GM23338 (cell line): ENCODE results near the gene GJB4. TPM values are rescaled to one million over a fixed set of nuclear protein-coding genes. Genes with fewer than 3 reads are reported as not detected.

ENCODE experiments used
- CREB1 ChIP-seq: fragments of 250-450 bp; sonication (Bioruptor Pico); IDR thresholded peaks from 2 replicates; pipeline ENCODE4 v1.5.0; 2020; ENCODE audit warnings: low read depth, mild to moderate bottlenecking, moderate library complexity
- EZH2 ChIP-seq: fragments of 200-600 bp; sonication (generic); IDR thresholded peaks from one replicate; pipeline ENCODE4 v1.8.0; 2017; ENCODE audit warnings: antibody characterized with exemption, mild to moderate bottlenecking, low read depth; ENCODE audit not compliant: unreplicated experiment
- EZH2phosphoT487 ChIP-seq: fragments of 200-600 bp; sonication (generic); IDR thresholded peaks from one replicate; pipeline ENCODE4 v1.8.1; 2018; ENCODE audit warnings: antibody characterized with exemption; ENCODE audit not compliant: unreplicated experiment
- JUNB ChIP-seq: IDR thresholded peaks from one replicate; pipeline ENCODE4 v1.6.1; 2016; ENCODE audit warnings: antibody characterized with exemption; ENCODE audit not compliant: unreplicated experiment
- NANOG ChIP-seq: IDR thresholded peaks from 2 replicates; pipeline ENCODE4 v1.6.1; 2016; ENCODE audit warnings: antibody characterized with exemption, borderline replicate concordance
- POLR2AphosphoS5 ChIP-seq: IDR thresholded peaks from 2 replicates; pipeline ENCODE4 v1.6.1; 2016; ENCODE audit warnings: antibody characterized with exemption, low read depth
- STAT1 ChIP-seq: IDR thresholded peaks from one replicate; pipeline ENCODE4 v1.6.1; 2016; ENCODE audit warnings: antibody characterized with exemption; ENCODE audit not compliant: unreplicated experiment
- ZNF331 ChIP-seq: fragments of 250-450 bp; sonication (Bioruptor Pico); IDR thresholded peaks from 2 replicates; pipeline ENCODE4 v1.5.0; 2020; ENCODE audit warnings: low read depth, mild to moderate bottlenecking, moderate library complexity
- polyA plus RNA-seq: library from polyadenylated mRNA; unstranded; fragments of >200 nt; fragmentation: Nextera tagmentation; extraction: Ambion mirVana; gene quantifications from 2 replicates; pipeline ENCODE4 v1.2.1, GENCODE V29; 2016
- total RNA-seq: library from RNA; depleted of rRNA; stranded (reverse); fragments of >200 nt; shearing (Covaris generic); gene quantifications from 2 replicates; pipeline ENCODE4 v1.2.3, GENCODE V29; 2014
- TF ChIP-seq, protein P1 (sequence below): fragments of 250-450 bp; sonication (Bioruptor Pico); IDR thresholded peaks from 2 replicates; pipeline ENCODE4 v1.5.0; 2020; ENCODE audit warnings: mild to moderate bottlenecking, moderate library complexity
- TF ChIP-seq, protein P2 (sequence below), 2 experiments: fragments of 200-600 bp in 1 of 2; sonication (generic) in 1 of 2; conservative IDR thresholded peaks; 2 replicates each; pipeline versions ENCODE4 v1.5.1 to v1.6.1; 2016 to 2017; ENCODE audit warnings: antibody characterized with exemption in 2 of 2, low read depth in 2 of 2, mild to moderate bottlenecking in 2 of 2, moderate library complexity in 1 of 2

The GJB4 gene
- total and polyA plus RNA-seq, 2 experiments from 2014 or later, result 0.07 TPM; not detected in 1

DNA sequence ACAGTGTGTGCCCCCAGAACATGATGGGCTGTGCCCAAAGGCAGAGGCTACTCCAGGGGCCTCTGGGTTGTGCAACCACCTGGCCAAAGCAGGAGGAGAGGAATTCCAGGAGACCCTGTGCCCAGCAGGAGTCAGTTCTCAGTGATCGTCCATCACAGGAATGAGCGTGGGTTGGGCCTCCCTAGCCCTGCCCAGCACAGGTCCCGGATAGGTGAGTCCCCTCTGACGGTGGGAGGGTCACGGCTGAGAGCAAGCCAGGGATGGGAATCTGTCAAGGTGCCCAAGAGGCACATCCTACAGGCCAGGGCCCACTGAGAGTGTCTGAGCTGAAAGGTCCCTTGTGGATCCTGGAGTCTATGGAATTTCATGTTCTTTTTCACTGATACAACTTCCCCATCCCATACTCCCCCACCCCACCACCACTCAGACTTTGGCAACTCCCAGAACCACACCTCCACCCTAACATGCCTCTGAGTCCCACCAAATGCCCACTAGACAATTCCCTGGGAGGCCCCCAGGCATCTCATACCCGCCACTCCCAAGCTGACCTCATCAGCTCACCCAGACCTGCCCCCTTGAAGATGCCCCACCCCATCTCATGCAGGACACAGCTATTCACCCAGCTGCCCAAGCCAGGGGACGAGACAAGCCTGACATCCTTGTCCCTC lies 3.1 kb downstream of the GJB4 start (continued):
- TF ChIP-seq, protein P1, sequence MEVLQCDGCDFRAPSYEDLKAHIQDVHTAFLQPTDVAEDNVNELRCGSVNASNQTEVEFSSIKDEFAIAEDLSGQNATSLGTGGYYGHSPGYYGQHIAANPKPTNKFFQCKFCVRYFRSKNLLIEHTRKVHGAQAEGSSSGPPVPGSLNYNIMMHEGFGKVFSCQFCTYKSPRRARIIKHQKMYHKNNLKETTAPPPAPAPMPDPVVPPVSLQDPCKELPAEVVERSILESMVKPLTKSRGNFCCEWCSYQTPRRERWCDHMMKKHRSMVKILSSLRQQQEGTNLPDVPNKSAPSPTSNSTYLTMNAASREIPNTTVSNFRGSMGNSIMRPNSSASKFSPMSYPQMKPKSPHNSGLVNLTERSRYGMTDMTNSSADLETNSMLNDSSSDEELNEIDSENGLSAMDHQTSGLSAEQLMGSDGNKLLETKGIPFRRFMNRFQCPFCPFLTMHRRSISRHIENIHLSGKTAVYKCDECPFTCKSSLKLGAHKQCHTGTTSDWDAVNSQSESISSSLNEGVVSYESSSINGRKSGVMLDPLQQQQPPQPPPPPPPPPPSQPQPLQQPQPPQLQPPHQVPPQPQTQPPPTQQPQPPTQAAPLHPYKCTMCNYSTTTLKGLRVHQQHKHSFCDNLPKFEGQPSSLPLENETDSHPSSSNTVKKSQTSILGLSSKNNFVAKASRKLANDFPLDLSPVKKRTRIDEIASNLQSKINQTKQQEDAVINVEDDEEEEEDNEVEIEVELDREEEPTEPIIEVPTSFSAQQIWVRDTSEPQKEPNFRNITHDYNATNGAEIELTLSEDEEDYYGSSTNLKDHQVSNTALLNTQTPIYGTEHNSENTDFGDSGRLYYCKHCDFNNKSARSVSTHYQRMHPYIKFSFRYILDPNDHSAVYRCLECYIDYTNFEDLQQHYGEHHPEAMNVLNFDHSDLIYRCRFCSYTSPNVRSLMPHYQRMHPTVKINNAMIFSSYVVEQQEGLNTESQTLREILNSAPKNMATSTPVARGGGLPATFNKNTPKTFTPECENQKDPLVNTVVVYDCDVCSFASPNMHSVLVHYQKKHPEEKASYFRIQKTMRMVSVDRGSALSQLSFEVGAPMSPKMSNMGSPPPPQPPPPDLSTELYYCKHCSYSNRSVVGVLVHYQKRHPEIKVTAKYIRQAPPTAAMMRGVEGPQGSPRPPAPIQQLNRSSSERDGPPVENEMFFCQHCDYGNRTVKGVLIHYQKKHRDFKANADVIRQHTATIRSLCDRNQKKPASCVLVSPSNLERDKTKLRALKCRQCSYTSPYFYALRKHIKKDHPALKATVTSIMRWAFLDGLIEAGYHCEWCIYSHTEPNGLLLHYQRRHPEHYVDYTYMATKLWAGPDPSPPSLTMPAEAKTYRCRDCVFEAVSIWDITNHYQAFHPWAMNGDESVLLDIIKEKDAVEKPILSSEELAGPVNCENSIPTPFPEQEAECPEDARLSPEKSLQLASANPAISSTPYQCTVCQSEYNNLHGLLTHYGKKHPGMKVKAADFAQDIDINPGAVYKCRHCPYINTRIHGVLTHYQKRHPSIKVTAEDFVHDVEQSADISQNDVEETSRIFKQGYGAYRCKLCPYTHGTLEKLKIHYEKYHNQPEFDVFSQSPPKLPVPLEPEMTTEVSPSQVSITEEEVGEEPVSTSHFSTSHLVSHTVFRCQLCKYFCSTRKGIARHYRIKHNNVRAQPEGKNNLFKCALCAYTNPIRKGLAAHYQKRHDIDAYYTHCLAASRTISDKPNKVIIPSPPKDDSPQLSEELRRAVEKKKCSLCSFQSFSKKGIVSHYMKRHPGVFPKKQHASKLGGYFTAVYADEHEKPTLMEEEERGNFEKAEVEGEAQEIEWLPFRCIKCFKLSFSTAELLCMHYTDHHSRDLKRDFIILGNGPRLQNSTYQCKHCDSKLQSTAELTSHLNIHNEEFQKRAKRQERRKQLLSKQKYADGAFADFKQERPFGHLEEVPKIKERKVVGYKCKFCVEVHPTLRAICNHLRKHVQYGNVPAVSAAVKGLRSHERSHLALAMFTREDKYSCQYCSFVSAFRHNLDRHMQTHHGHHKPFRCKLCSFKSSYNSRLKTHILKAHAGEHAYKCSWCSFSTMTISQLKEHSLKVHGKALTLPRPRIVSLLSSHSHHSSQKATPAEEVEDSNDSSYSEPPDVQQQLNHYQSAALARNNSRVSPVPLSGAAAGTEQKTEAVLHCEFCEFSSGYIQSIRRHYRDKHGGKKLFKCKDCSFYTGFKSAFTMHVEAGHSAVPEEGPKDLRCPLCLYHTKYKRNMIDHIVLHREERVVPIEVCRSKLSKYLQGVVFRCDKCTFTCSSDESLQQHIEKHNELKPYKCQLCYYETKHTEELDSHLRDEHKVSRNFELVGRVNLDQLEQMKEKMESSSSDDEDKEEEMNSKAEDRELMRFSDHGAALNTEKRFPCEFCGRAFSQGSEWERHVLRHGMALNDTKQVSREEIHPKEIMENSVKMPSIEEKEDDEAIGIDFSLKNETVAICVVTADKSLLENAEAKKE (CRISPR knock-in tag), result no peak
- TF ChIP-seq POLR2AphosphoS5 (no peak), JUNB (no peak), EZH2phosphoT487 (no peak), STAT1 (no peak), EZH2 (no peak), NANOG (no peak), CREB1 (no peak), ZNF331 (no peak)
- TF ChIP-seq, protein P2, sequence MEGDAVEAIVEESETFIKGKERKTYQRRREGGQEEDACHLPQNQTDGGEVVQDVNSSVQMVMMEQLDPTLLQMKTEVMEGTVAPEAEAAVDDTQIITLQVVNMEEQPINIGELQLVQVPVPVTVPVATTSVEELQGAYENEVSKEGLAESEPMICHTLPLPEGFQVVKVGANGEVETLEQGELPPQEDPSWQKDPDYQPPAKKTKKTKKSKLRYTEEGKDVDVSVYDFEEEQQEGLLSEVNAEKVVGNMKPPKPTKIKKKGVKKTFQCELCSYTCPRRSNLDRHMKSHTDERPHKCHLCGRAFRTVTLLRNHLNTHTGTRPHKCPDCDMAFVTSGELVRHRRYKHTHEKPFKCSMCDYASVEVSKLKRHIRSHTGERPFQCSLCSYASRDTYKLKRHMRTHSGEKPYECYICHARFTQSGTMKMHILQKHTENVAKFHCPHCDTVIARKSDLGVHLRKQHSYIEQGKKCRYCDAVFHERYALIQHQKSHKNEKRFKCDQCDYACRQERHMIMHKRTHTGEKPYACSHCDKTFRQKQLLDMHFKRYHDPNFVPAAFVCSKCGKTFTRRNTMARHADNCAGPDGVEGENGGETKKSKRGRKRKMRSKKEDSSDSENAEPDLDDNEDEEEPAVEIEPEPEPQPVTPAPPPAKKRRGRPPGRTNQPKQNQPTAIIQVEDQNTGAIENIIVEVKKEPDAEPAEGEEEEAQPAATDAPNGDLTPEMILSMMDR (conservative IDR thresholded peaks at IDR 0.05; ENCODE audit: low read depth in 2 of 2), result no peak
